Dedifferentiated amniotic fluid mesenchymal stem cell (primary cell): ENCODE measurements around the gene RERE.

Experiments
- DNase-seq: peaks from one replicate; pipeline ENCODE4 v3.0.0-alpha.2; 2016; ENCODE audit errors: extremely low spot score

RERE gene

GRCh38 chr1:8666389-8667167 is 150.9 kb downstream of the RERE start:
- DNase-seq, result no peak

- DNase-seq, result no peak
Measured at GRCh38 chr1:8665833-8666232, 151.6 kb downstream of the RERE start.

GRCh38 chr1:8664887-8665286 is 152.6 kb downstream of the RERE start:
- DNase-seq, result no peak

GRCh38 chr1:8663915-8664329 is 153.5 kb downstream of the RERE start:
- no peak for DNase-seq

DNA sequence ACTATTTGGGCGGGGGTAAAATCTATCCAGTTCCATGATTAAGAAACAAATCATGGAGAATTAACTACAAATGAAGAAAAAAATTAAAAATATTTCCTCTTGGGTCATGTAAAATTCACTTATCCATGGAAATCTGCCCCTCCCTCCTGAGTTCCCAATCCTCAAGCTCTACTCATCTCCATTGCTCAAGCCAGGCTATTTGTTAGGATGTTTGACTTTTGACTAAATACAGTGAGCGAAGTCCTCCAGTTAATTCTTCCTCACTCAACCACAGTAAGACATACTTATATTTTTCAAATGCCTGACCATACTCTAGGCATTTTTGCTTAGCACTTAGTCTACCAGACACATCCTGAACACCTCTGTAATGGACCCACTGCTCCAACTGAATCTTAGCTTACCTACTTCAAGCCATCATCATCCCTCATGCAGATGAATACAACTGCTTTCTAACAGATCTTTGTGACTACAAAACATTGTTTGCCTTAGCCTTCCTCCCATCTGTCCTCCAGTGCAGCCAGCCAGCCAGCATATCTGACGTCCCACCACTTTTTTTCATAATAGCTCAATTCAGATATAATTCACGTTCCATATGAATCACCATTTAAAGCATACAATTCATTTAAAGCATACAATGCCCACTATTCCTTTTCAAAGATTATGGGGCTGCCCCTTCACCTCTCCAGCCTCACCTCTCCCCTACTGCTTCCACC is 154.2 kb downstream of the RERE start:
- no peak for DNase-seq

- DNase-seq, result no peak
Measured at GRCh38 chr1:8662380-8663072, 154.9 kb downstream of the RERE start.

- DNase-seq, result peak; percentile 59
Measured at GRCh38 chr1:8661185-8662110, 156.0 kb downstream of the RERE start.

GRCh38 chr1:8660411-8660828 is 157.0 kb downstream of the RERE start:
- peak; percentile 77 for DNase-seq

GRCh38 chr1:8659593-8659992 is 157.8 kb downstream of the RERE start:
- no peak for DNase-seq

- DNase-seq, result no peak
Measured at GRCh38 chr1:8653878-8654277, 163.6 kb downstream of the RERE start.

DNA sequence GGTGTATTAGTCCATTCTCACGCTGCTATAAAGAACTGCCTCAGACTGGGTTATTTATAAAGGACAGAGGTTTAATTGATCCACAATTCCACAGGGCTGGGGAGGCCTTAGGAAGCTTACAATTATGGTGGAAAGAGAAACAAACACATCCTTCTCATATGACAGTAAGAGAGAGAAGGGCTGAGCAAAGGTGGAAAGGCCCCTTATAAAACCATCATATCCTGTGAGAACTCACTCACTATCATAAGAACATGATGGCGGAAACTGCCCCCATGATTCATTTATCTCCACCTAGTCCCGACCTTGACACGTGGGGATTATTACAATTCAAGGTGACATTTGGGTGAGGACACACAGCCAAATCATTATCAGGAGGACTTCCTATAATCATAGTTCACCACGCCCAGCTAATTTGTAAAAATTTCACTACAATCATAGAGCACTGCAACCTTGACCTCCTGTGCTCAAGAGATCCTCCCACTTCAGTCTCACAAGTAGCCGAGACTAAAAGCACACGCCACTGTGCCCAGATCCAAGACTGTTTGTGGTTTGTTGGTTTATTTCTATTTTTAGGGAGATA is 164.9 kb downstream of the RERE start:
- DNase-seq, result no peak

DNA sequence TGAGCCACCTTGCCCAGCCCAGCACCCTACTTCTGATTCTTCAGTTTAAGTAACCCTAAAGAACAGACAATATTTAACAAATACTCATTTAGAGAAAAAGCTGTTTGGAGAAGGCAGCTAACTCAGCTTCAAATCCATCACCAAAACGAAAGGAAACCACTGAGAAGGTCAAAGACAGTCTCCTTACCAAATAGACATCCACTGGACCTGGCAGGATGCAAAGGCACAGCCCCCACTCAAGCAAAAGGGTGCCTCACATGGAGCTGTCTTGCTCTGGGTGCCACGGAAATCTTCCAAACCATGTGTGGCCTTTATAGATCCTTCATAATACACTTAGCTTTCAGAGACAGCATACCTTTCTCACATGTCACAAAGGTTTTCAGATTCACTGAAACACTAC is 165.5 kb downstream of the RERE start:
- no peak for DNase-seq

DNA sequence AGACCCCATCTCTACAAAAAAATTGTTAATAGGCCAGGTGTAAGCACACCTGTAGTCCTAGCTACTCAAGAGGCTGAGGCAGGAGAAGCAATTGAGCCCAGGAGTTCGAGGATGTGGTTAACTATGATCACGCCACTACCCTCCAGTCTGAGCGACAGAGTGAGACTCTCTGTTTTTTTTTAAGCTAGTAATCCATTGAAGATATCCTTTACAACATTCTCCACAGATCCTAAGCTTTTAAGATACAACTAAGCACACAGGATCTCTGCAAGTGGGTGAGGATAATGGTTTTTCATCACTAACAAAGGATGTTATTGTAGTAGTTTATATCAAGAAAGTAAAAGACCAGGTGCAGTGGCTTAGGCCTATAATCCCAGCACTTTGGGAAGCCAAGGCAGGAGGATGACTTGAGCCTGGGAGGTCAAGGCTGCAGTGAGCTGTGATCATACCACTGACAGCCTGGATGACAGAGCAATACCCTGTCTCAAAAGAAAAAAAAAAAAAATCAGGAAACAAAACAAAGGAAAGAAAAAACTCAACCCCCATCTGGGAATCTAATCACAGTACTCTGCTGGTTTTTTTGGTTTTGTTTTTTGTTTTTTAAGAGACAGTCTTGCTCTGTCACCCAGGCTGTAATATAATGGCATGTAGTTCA is 166.1 kb downstream of the RERE start:
- DNase-seq, result no peak

DNA sequence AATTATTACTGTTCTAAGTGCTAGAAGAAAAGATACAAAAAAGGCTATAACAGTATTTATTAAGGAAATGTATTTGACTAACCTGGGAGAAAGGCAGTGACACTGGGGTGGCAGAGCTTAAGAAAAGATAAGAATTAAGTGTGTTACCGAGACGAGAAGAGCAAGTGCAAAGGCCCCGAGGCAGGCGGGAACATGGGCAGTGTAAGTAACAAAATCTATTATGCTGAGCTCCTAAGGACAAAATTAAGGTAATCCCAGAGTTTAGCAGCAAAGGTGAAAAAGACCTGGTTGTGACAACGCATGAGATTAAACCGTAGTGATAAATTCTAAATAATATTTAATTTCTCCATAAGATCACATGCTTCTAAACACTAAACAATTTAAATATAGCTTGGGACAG is 167.6 kb downstream of the RERE start:
- DNase-seq, result no peak

- DNase-seq, result no peak
Measured at GRCh38 chr1:8649027-8649426, 168.4 kb downstream of the RERE start.

DNA sequence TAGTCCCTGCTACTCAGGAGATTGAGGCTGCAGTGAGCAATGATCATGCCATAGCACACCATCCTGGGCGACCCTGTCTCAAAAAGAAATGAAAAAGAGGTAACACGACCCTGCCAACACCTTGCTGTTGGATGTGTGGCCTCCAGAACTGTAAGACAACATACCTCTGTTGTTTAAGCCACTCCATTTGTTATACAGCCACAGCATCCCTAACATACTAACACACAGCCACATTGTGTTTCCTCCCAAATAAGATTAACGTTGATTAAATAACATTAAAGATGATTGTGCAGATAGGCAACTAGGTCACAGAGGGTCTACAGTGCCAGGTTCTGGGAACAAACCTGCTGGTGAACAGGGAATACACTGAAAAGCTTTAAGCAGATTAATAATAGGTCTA is 170.4 kb downstream of the RERE start:
- no peak for DNase-seq

DNA sequence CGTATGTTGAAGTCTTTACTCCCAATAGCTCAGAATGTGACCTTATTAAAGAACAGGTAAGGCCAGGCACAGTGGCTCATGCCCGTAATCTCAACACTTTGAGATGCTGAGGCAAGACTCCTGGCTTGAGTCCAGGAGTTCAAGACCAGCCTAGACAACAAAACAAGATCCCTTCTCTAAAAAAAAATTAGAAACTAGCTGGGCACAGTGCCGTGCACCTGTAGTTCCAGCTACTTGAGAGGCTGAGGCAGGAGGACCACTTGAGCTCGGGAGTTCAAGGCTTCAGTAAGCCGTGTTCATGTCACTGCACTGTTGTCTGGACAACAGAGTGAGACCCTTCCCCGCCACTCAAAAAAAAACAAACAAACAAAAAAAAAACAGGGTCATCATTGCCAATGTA is 171.3 kb downstream of the RERE start:
- DNase-seq, result no peak

DNA sequence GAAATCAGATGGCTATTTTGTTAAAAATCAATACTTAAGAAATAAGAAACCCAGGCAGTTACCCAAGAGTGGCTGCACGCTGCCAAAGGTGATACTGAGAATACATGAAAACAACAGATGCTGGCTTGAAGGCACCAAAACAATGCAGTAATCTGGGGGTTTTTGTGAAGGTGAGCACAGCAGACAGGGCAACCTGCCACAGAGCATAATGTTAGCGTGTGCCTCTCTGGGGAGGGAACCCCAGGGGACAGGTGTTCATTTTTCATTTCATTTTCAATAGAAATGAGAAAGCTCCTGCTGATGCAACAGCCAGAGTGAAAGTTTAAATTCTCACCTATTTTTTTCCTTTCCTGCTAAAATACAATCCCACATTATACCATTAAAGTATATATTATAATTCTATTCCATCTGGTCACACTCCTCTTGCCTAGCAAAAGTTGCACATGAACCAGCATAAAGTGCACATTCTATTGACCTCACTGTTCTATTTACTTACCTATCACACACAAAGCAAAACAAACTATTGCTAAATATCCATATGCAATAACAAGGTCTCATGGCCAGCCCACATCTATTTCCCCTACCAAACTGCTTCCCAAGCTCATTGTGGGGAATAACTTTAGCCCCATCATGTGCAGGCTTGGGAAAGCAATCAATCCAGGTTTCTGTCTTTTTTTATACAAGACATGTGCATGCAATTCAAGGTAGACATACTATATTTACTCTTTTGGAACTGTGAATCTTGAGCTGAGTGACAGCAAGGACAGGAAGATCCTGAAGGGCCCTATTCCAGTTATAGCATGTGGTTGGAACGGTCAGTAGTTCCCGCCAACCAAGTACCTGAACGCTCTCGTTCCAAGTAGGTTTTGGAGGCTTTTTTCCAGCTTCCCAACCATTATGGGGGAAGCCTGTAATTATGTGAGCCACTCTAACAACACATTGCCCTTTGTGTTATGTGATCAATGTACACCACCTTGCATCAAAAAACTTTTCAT is 173.6 kb downstream of the RERE start:
- DNase-seq, result no peak

DNA sequence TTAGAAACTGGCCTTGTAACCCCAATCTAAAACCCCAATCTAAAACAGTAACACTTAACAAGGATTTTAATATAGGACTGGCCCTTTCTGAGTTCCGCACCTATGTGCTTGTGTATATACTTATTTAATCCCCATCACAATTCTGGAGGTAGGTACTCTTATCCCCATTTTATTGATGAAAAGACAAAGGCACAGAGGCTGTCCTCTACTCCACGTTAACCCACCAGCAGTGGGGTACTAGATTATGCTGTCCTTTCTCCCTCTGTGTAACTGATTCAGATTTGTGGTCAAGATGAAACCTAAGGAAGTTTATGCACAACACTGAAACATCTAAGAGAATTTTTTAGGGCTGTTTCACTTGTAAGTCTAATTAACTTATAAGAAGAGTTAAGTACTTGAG is 175.3 kb downstream of the RERE start:
- no peak for DNase-seq
